ENCODE data around the gene DHDH. TPM values are rescaled to one million over a fixed set of nuclear protein-coding genes. Genes with fewer than 3 reads are reported as not detected.
A peak's percentile ranks its signal among the peaks of the same experiment; 100 is the strongest.

Gene DHDH
- total RNA-seq, 3 donors from 2014 or later (not counting 1 experiment from before 2014, with no cell fraction given), result not detected

DNA sequence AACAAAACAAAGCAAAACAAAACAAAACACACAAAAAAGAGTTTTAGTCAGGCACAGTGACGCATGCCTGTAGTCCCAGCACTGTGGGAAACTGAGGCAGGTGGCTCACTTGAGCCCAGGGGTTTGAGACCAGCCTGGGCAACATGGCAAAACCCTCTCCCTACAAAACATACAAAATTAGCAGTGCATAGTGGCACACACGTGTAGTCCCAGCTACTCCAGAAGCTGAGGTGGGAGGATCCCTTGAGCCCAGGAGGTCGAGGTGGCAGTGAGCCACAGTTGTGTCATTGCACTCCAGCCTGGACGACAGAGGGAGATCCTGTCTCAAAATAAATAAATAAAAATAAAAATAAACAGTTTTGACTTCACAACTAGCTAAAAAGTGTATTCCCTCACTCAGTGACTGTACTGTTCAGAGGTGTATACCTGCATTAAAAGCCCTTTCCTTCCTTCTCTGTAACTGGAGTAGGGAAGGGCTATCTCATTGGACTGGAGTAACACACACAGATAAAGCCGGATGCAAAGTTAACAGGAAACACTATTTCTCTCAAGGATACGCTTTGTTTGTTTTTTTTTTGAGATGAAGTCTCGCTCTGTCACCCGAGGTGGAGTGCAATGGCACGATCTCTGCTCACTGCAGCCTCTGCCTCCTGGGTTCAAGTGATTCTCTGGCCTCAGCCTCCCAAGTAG lies 17.5 kb downstream of the DHDH start:
- WGBS (ENCODE audit: insufficient coverage), result 78% methylated on average over 9 of the region's 9 CpGs
- H3K4me1 Mint-ChIP-seq, result peaks cover 9 to 11% of the 10 kb centered on the region in 2 donors
- no peaks in the 10 kb centered on the region for H3K27me3 Mint-ChIP-seq (ENCODE audit: low read depth in 2 of 2)
- no peaks in the 10 kb centered on the region for H3K36me3 Mint-ChIP-seq
- Histone ChIP-seq H3K27ac (ENCODE audit: low read length) (no peak overlapping the region), H3K36me3 (ENCODE audit: control insufficient read depth, insufficient read depth, low read length) (no peaks in the 10 kb centered on the region), H3K9me3 (ENCODE audit: control insufficient read depth, insufficient read depth, low read length) (no peaks in the 10 kb centered on the region), H3K27me3 (ENCODE audit: control insufficient read depth, insufficient read depth, low read length) (no peaks in the 10 kb centered on the region), H3K4me3 (ENCODE audit: low read length) (no peak overlapping the region), H3K4me1 (ENCODE audit: control insufficient read depth, insufficient read depth, low read length) (peaks cover 16% of the 10 kb centered on the region)
- DNase-seq, result no peak
- no peak for ATAC-seq
- no peak overlapping the region for H3K4me3 Mint-ChIP-seq
- no peaks in the 10 kb centered on the region for H3K9me3 Mint-ChIP-seq
- H3K27ac Mint-ChIP-seq, result no peak overlapping the region
- TF ChIP-seq, protein P1, sequence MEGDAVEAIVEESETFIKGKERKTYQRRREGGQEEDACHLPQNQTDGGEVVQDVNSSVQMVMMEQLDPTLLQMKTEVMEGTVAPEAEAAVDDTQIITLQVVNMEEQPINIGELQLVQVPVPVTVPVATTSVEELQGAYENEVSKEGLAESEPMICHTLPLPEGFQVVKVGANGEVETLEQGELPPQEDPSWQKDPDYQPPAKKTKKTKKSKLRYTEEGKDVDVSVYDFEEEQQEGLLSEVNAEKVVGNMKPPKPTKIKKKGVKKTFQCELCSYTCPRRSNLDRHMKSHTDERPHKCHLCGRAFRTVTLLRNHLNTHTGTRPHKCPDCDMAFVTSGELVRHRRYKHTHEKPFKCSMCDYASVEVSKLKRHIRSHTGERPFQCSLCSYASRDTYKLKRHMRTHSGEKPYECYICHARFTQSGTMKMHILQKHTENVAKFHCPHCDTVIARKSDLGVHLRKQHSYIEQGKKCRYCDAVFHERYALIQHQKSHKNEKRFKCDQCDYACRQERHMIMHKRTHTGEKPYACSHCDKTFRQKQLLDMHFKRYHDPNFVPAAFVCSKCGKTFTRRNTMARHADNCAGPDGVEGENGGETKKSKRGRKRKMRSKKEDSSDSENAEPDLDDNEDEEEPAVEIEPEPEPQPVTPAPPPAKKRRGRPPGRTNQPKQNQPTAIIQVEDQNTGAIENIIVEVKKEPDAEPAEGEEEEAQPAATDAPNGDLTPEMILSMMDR (IDR thresholded peaks at IDR 0.05), result no peak
- intact Hi-C loops (cut with micrococcal nuclease), result no loop called here

DNA sequence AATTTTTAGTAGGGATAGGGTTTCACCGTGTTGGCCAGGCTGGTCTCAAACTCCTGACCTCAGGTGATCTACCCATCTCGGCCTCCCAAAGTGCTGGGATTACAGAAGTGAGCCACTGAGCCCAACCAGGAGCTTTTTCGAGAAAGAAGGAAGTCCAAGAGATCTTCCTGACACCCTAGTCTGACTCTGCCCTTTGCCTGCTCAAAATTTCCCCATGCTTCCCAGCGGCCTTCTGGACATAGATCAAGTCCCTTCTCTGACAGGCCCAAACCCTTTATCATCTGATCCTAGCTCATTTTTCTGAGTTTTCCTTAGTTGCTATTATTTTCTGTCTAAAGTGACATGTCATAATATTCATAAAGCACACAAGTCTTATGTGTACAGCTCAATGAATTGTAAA lies 19.6 kb downstream of the DHDH start:
- Mint-ChIP-seq H3K27me3 (ENCODE audit: low read depth in 2 of 2) (no peaks in the 10 kb centered on the region), H3K36me3 (no peaks in the 10 kb centered on the region)

GRCh38 chr19:48953990-48954594 lies 20.6 kb downstream of the DHDH start:
- Mint-ChIP-seq H3K27me3 (ENCODE audit: low read depth in 2 of 2) (no peaks in the 10 kb centered on the region), H3K4me3 (peak overlapping the region; percentile 93), H3K9me3 (no peaks in the 10 kb centered on the region), H3K4me1 (peaks cover 14 to 20% of the 10 kb centered on the region in 2 donors), H3K36me3 (no peaks in the 10 kb centered on the region), H3K27ac (peak overlapping the region; percentile 79 to 85)
- H3K27ac ChIP-seq (ENCODE audit: low read length), result no peak overlapping the region
- intact Hi-C loops (cut with micrococcal nuclease), result loop anchor here (1.0 kb wide), 1 partner anchor 11 kb away; the partner anchor contains the start of gene FTL
- H3K36me3 ChIP-seq (ENCODE audit: control insufficient read depth, insufficient read depth, low read length), result no peaks in the 10 kb centered on the region
- peaks cover 18% of the 10 kb centered on the region for H3K4me1 ChIP-seq (ENCODE audit: control insufficient read depth, insufficient read depth, low read length)
- H3K4me3 ChIP-seq (ENCODE audit: low read length), result peak overlapping the region; percentile 100
- H3K9me3 ChIP-seq (ENCODE audit: control insufficient read depth, insufficient read depth, low read length), result no peaks in the 10 kb centered on the region
- no peaks in the 10 kb centered on the region for H3K27me3 ChIP-seq (ENCODE audit: control insufficient read depth, insufficient read depth, low read length)
- DNase-seq, result no peak
- ATAC-seq, result peak in 1 of 3 donors; percentile 12
- 81% methylated on average over 11 of the region's 11 CpGs for WGBS (ENCODE audit: insufficient coverage)
- TF ChIP-seq, protein P1 (IDR thresholded peaks at IDR 0.05), result no peak

More for the DNA sequence above, 19.6 kb downstream of the DHDH start:
- Histone ChIP-seq H3K27ac (ENCODE audit: low read length) (no peak overlapping the region), H3K4me1 (ENCODE audit: control insufficient read depth, insufficient read depth, low read length) (peaks cover 18% of the 10 kb centered on the region), H3K27me3 (ENCODE audit: control insufficient read depth, insufficient read depth, low read length) (no peaks in the 10 kb centered on the region), H3K36me3 (ENCODE audit: control insufficient read depth, insufficient read depth, low read length) (no peaks in the 10 kb centered on the region), H3K9me3 (ENCODE audit: control insufficient read depth, insufficient read depth, low read length) (no peaks in the 10 kb centered on the region), H3K4me3 (ENCODE audit: low read length) (no peak overlapping the region)
- TF ChIP-seq, protein P1 (IDR thresholded peaks at IDR 0.05), result no peak
- Mint-ChIP-seq H3K4me3 (no peak overlapping the region), H3K4me1 (peaks cover 14 to 20% of the 10 kb centered on the region in 2 donors), H3K9me3 (no peaks in the 10 kb centered on the region), H3K27ac (no peak overlapping the region)
- WGBS (ENCODE audit: insufficient coverage), result 91% methylated on average over 4 of the region's 4 CpGs
- ATAC-seq, result no peak
- no peak for DNase-seq
- intact Hi-C loops (cut with micrococcal nuclease), result no loop called here
